GM12878 (cell line): Measurements from ENCODE around the gene ELP2. TPM values are rescaled to one million over a fixed set of nuclear protein-coding genes. Genes with fewer than 3 reads are reported as not detected.

ENCODE experiments used
- ATAC-seq: fragments of 200-7000 bp; cut with Tn5 transposase; 3 replicates; pipeline ENCODE4 v1.9.1; 2020; ENCODE audit warnings: mild to moderate bottlenecking, moderate library complexity
- BruUV-seq: library from RNA; stranded (reverse); fragments of 400-500 nt; replicated peaks from 2 replicates; lab custom pipeline; 2021; lab: Mats Ljungman, UMichigan
- CTCF ChIA-PET: fragments of 300-600 bp; sonication (Branson Sonifier 250); formaldehyde crosslinking; extraction: SDS; loops from one replicate; lab custom pipeline; 2021; ENCODE audit warnings: inconsistent platforms; lab: Yijun Ruan, JAX
- POLR2A ChIA-PET: fragments of 350-600 bp; formaldehyde crosslinking; extraction: SDS; loops from one replicate; lab custom pipeline; 2021; ENCODE audit warnings: inconsistent platforms; lab: Charles Lee
- RAD21 ChIA-PET: fragments of 300-600 bp; sonication (Branson Sonifier 250); formaldehyde crosslinking; loops from one replicate; lab custom pipeline; 2023; ENCODE audit warnings: antibody characterized with exemption; ENCODE audit not compliant: unreplicated experiment; lab: Charles Lee
- SMC1A ChIA-PET: fragments of 300-600 bp; sonication (Branson Sonifier 250); formaldehyde crosslinking; loops from one replicate; lab custom pipeline; 2023; ENCODE audit not compliant: unreplicated experiment, uncharacterized antibody; lab: Charles Lee
- DNase-seq: peaks from one replicate; pipeline ENCODE4 v3.0.0-alpha.2; 2011; ENCODE audit warnings: low read depth, low spot score
- FAIRE-seq: peaks from 3 replicates; lab custom pipeline; 2011; peaks lifted over from hg19 to GRCh38; lab: Jason Lieb, UNC
- H2AFZ ChIP-seq: 2 replicates; pipeline ENCODE4 v1.6.0; 2011; ENCODE audit warnings: low read depth, low read length, control low read depth; ENCODE audit not compliant: control insufficient read depth
- H3K27ac ChIP-seq: 2 replicates; pipeline ENCODE4 v1.5.1; 2011; ENCODE audit warnings: control low read depth; ENCODE audit not compliant: control insufficient read depth, insufficient read depth
- H3K27me3 ChIP-seq, 2 experiments: replicated peaks in 1 of 2; 2 replicates each; pipeline versions ENCODE4 v1.6.0 to v1.6.1; 2011; ENCODE audit warnings: low read length in 1 of 2; ENCODE audit not compliant: control insufficient read depth in 2 of 2, insufficient read depth in 2 of 2
- H3K36me3 ChIP-seq, 2 experiments: 2 replicates each; pipeline ENCODE4 v1.5.1; 2011; ENCODE audit warnings: low read length in 1 of 2; ENCODE audit not compliant: control insufficient read depth in 2 of 2, insufficient read depth in 2 of 2
- H3K4me1 ChIP-seq: 2 replicates; pipeline ENCODE4 v1.6.1; 2011; ENCODE audit warnings: mild to moderate bottlenecking, low read length, moderate library complexity, mixed read lengths; ENCODE audit not compliant: control insufficient read depth, insufficient read depth
- H3K4me2 ChIP-seq: 2 replicates; pipeline ENCODE4 v1.6.0; 2011; ENCODE audit warnings: control low read depth; ENCODE audit not compliant: control insufficient read depth, insufficient read depth
- H3K4me3 ChIP-seq: fragments of 200-600 bp; sonication (generic); 2 replicates; pipeline ENCODE4 v1.5.1; 2016
- H3K79me2 ChIP-seq: 2 replicates; pipeline ENCODE4 v1.6.0; 2011; ENCODE audit warnings: low read length; ENCODE audit not compliant: control insufficient read depth, insufficient read depth
- H3K9ac ChIP-seq: 2 replicates; pipeline ENCODE4 v1.8.0; 2011; ENCODE audit warnings: low read length, control low read depth, mixed read lengths; ENCODE audit not compliant: control insufficient read depth, insufficient read depth
- H3K9me3 ChIP-seq: replicated peaks from 3 replicates; pipeline ENCODE4 v1.5.1; 2011; ENCODE audit warnings: mild to moderate bottlenecking, low read length; ENCODE audit not compliant: control insufficient read depth, insufficient read depth
- H4K20me1 ChIP-seq: 2 replicates; pipeline ENCODE4 v1.6.0; 2011; ENCODE audit not compliant: control insufficient read depth, insufficient read depth
- ASH2L ChIP-seq: fragments of 300-600, 200-600 bp; sonication (generic); IDR thresholded peaks from 2 replicates; pipeline ENCODE4 v1.6.1; 2017; ENCODE audit warnings: low read depth, mild to moderate bottlenecking, borderline replicate concordance
- CREB1 ChIP-seq: IDR thresholded peaks from 2 replicates; pipeline ENCODE4 v1.6.1; 2012; ENCODE audit warnings: low read depth, mild to moderate bottlenecking, inconsistent platforms
- EGR1 ChIP-seq, 2 experiments: IDR thresholded peaks; 1 replicate in 1 of 2; 2 replicates in 1 of 2; pipeline ENCODE4 v1.6.1; 2011 to 2012; ENCODE audit warnings: low read depth in 2 of 2, low read length in 2 of 2, borderline replicate concordance in 1 of 2, mild to moderate bottlenecking in 1 of 2, moderate library complexity in 1 of 2
- KAT2A ChIP-seq: conservative IDR thresholded peaks from 2 replicates; pipeline ENCODE4 v1.6.1; 2011; ENCODE audit warnings: low read depth, low read length; ENCODE audit not compliant: control insufficient read depth
- SUZ12 ChIP-seq: fragments of 200-600 bp; sonication (generic); IDR thresholded peaks from one replicate; pipeline ENCODE4 v1.6.1; 2018; ENCODE audit warnings: antibody characterized with exemption, mild to moderate bottlenecking; ENCODE audit not compliant: unreplicated experiment
- YY1 ChIP-seq: IDR thresholded peaks from 2 replicates; pipeline ENCODE4 v1.6.1; 2011; ENCODE audit warnings: low read depth, mild to moderate bottlenecking, low read length
- ZZZ3 ChIP-seq: IDR thresholded peaks from 2 replicates; pipeline ENCODE4 v1.6.1; 2011; ENCODE audit warnings: low read depth; ENCODE audit not compliant: control insufficient read depth, insufficient read length
- WGBS: methylation state at CpG from one replicate; pipeline ENCODE4 v1.1.6; 2016; ENCODE audit warnings: low lambda C conversion rate; ENCODE audit not compliant: insufficient replicate concordance, insufficient coverage; ENCODE audit errors: missing lambda C conversion rate; 5-methylcytosine and 5-hydroxymethylcytosine counted together
- in situ Hi-C: fragments of 300-500 bp; cut with MboI; formaldehyde crosslinking; loops from 9 replicates; pipeline ENCODE4 v1.14.3; 2018; ENCODE audit warnings: mixed read lengths
- intact Hi-C: fragments of 100-400 bp; cut with micrococcal nuclease; formaldehyde crosslinking; loops from one replicate; pipeline ENCODE4 v1.14.2; 2022; ENCODE audit not compliant: unreplicated experiment
- polyA plus RNA-seq, 11 experiments: library from polyadenylated mRNA; depleted of rRNA in 4 of 11; unstranded in 6 of 11; stranded (reverse) in 5 of 11; fragments of >200 nt; fragmentation: Nextera tagmentation in 4 of 11; fragmentation: Illumina TruSeq in 1 of 11; extraction: Ambion mirVana in 4 of 11; extraction: Trizol in 1 of 11; gene quantifications; 1 replicate in 1 of 11; 2 replicates in 10 of 11; pipeline versions ENCODE4 v1.2.1 to v1.2.3, GENCODE V29; 2011 to 2016; ENCODE audit warnings: inconsistent platforms in 2 of 11, missing spikeins in 2 of 11, low read depth in 1 of 11
- total RNA-seq, 4 experiments: library from RNA; depleted of rRNA in 3 of 4; stranded (reverse); fragments of >200 nt in 3 of 4; fragmentation: Illumina TruSeq in 1 of 4; extraction: Trizol in 1 of 4; gene quantifications; 2 replicates each; pipeline versions ENCODE4 v1.2.1 to v1.2.3, GENCODE V29; 2013 to 2021
- TF ChIP-seq, protein P1 (sequence below): fragments of 450-650 bp; IDR thresholded peaks from 2 replicates; pipeline ENCODE4 v1.6.1; 2017; ENCODE audit warnings: mild to moderate bottlenecking, low read depth, inconsistent platforms; ENCODE audit not compliant: poor library complexity, severe bottlenecking

Gene ELP2
- total and polyA plus RNA-seq, 10 of the 15 experiments (the other 5 are each of a cell fraction or from before 2014, with no cell fraction given): 56.9 to 134 (median 88.5) TPM

DNA sequence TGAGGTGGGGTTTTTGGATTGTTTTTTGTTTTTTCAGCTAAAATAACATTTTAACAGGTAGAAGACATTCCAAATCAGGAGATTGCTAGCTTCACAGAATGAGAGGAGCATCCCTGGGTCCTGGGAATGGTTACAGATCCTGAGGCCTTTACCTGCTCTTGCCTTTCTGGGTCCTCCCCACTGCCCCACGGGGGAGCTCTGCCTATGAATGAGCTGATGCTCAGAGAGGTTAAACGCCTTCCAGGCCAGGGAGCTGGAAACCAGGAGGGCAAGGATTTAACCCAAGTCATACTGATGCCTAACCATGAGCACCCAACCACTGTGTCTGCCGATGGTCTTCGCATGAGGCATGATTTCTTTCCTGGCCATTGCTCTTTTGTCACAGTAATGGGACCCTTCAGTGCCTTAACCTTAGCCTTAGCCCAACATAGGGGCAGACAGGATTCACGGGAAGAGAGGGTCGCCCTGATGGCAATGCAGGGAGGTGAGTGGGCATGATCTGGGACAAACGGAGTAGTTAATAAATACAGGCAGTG, 73.7 kb downstream of the ELP2 start:
- no peaks in the 10 kb centered on the region for H3K27me3 ChIP-seq
- H3K79me2 ChIP-seq: no peaks in the 10 kb centered on the region
- ATAC-seq: no peak
- RAD21 ChIA-PET: no interaction called here
- H3K9me3 ChIP-seq: no peaks in the 10 kb centered on the region
- in situ Hi-C loops: no loop called here
- H3K36me3 ChIP-seq: no peaks in the 10 kb centered on the region
- POLR2A ChIA-PET: no interaction called here
- SMC1A ChIA-PET: interaction anchor here (0.6 to 1.0 kb wide), 3 partner anchors 81 to 447 kb away, joined by 3 to 4 read pairs (median 3); no protein-coding TSS in a partner anchor
- no peak overlapping the region for H3K9ac ChIP-seq
- H2AFZ ChIP-seq: no peak overlapping the region
- 39% methylated on average over 7 of the region's 7 CpGs for WGBS
- no peak for DNase-seq
- H3K4me3 ChIP-seq: no peak overlapping the region
- CTCF ChIA-PET: no interaction called here
- FAIRE-seq: no peak
- no peaks in the 10 kb centered on the region for H4K20me1 ChIP-seq
- no peaks in the 10 kb centered on the region; the same call in 1 of the 2 replicates for H3K4me1 ChIP-seq
- no peak overlapping the region for H3K27ac ChIP-seq
- BruUV-seq: no TSS peak
- TF ChIP-seq EGR1 (IDR thresholded peaks at IDR 0.05; ENCODE audit: borderline replicate concordance in 1 of 2, low read depth in 2 of 2, low read length in 2 of 2) (no peak), KAT2A (no peak), ZZZ3 (no peak), YY1 (no peak), SUZ12 (no peak), CREB1 (no peak), ASH2L (no peak)
- TF ChIP-seq, protein P1, sequence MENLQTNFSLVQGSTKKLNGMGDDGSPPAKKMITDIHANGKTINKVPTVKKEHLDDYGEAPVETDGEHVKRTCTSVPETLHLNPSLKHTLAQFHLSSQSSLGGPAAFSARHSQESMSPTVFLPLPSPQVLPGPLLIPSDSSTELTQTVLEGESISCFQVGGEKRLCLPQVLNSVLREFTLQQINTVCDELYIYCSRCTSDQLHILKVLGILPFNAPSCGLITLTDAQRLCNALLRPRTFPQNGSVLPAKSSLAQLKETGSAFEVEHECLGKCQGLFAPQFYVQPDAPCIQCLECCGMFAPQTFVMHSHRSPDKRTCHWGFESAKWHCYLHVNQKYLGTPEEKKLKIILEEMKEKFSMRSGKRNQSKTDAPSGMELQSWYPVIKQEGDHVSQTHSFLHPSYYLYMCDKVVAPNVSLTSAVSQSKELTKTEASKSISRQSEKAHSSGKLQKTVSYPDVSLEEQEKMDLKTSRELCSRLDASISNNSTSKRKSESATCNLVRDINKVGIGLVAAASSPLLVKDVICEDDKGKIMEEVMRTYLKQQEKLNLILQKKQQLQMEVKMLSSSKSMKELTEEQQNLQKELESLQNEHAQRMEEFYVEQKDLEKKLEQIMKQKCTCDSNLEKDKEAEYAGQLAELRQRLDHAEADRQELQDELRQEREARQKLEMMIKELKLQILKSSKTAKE: no peak
- TF ChIP-seq, all 136 proteins: peak for 0
- intact Hi-C loops: no loop called here
- no peak overlapping the region for H3K4me2 ChIP-seq
